ENCODE measurements around the gene DCLK1. TPM values are rescaled to one million over a fixed set of nuclear protein-coding genes. Genes with fewer than 3 reads are reported as not detected.

DCLK1 gene
- total RNA-seq, 1 experiment from 2014 or later: 36.2 TPM

- H3K9me3 ChIP-seq (ENCODE audit: control insufficient read depth, low read depth, low read length): no peaks in the 10 kb centered on the region
- no peak overlapping the region for H3K56ac ChIP-seq (ENCODE audit: insufficient read length, low read depth, low read length)
- H2BK20ac ChIP-seq (ENCODE audit: low read depth, low read length, poor library complexity, severe bottlenecking): no peak overlapping the region
- H2AFZ ChIP-seq (ENCODE audit: low read length): no peak overlapping the region
- TF ChIP-seq CTCF (conservative IDR thresholded peaks at IDR 0.05): no peak
- no peak for DNase-seq
- H3K79me1 ChIP-seq (ENCODE audit: insufficient read depth, low read depth, low read length, poor library complexity, severe bottlenecking): no peaks in the 10 kb centered on the region
- no peak overlapping the region for H3K4me3 Mint-ChIP-seq
- no peaks in the 10 kb centered on the region for H3K23me2 ChIP-seq (ENCODE audit: insufficient read length, low read depth, low read length, poor library complexity, severe bottlenecking)
- H2BK120ac ChIP-seq (ENCODE audit: low read depth, low read length, poor library complexity, severe bottlenecking): no peak overlapping the region
- no peak overlapping the region for H3K14ac ChIP-seq (ENCODE audit: insufficient read depth, low read length)
- H3K79me2 ChIP-seq (ENCODE audit: insufficient read depth, low read length): no peaks in the 10 kb centered on the region
- no peaks in the 10 kb centered on the region for H3K27me3 Mint-ChIP-seq (ENCODE audit: low read depth)
- no peak overlapping the region for H3K18ac ChIP-seq (ENCODE audit: insufficient read length, low read depth, low read length)
- no peak overlapping the region; a peak in 1 of 7 replicates for H3K27ac Mint-ChIP-seq
- H3K9me3 Mint-ChIP-seq: peaks cover 7 to 10% of the 10 kb centered on the region in 2 experiments; a peak in 3 of 5 replicates
- H3K4me1 ChIP-seq (ENCODE audit: insufficient read depth, low read length): peaks cover 2% of the 10 kb centered on the region; the same call in 1 of the 2 replicates
- no peak overlapping the region for H4K91ac ChIP-seq (ENCODE audit: insufficient read length, low read depth, low read length)
- no peak overlapping the region for H2BK5ac ChIP-seq (ENCODE audit: insufficient read length, low read length)
- WGBS (ENCODE audit: extremely low coverage, insufficient read length, low lambda C conversion rate): no CpG with 5 or more reads among the region's 2 CpGs
- no peak overlapping the region for H2AK5ac ChIP-seq (ENCODE audit: insufficient read length, low read length)
- H3K27me3 ChIP-seq (ENCODE audit: insufficient read depth, low read length): no peaks in the 10 kb centered on the region
- no peak overlapping the region for H4K8ac ChIP-seq (replicated peaks; ENCODE audit: insufficient read length, low read depth, low read length)
- H3K4me1 Mint-ChIP-seq: peaks cover 19 to 35% of the 10 kb centered on the region in 2 experiments
- no peak overlapping the region for H3K4ac ChIP-seq (ENCODE audit: low read depth, low read length)
- H4K5ac ChIP-seq (ENCODE audit: insufficient read length, low read depth, low read length): no peak overlapping the region
- H3K27ac ChIP-seq (ENCODE audit: insufficient read length, low read depth, low read length): no peak overlapping the region
- no peak overlapping the region for H2BK12ac ChIP-seq (ENCODE audit: insufficient read length, low read depth, low read length)
- H3K36me3 Mint-ChIP-seq (ENCODE audit: insufficient read depth in 1 of 3, low read depth in 3 of 3): peaks cover 0 to 13% (median 1%) of the 10 kb centered on the region in 3 experiments; a peak in 4 of 7 replicates
- no peak overlapping the region for H2BK15ac ChIP-seq (ENCODE audit: low read depth, low read length)
- H3T11ph ChIP-seq (ENCODE audit: low read length): no peak overlapping the region
- H3K4me2 ChIP-seq (ENCODE audit: insufficient read depth, insufficient read length, low read length): no peak overlapping the region
- H3K9ac ChIP-seq (ENCODE audit: extremely low read depth, insufficient read length, low read length): no peak overlapping the region
- H3K23ac ChIP-seq (ENCODE audit: insufficient read length, low read depth, low read length): no peak overlapping the region
- H4K20me1 ChIP-seq (ENCODE audit: control insufficient read depth, insufficient read depth, insufficient read length): no peaks in the 10 kb centered on the region
Measured at GRCh38 chr13:35926859-35927530, 204.2 kb downstream of the DCLK1 start.
